MM.1S (cell line): Measurements from ENCODE around the gene STAU1.

Experiments used
- DNase-seq: peaks from one replicate; pipeline ENCODE4 v3.0.0-alpha.2; 2015
- H2AFZ ChIP-seq: fragments of 300-600 bp; sonication (generic); 2 replicates; pipeline ENCODE4 v1.6.0; 2016; ENCODE audit warnings: antibody characterized with exemption, low read length
- H3F3A ChIP-seq: fragments of 300-600 bp; sonication (generic); 2 replicates; pipeline ENCODE4 v1.6.1; 2016; ENCODE audit warnings: mild to moderate bottlenecking, antibody characterized with exemption, low read length, moderate library complexity, mixed read lengths; ENCODE audit not compliant: insufficient read depth
- H3K27ac ChIP-seq: fragments of 300-600 bp; sonication (generic); 2 replicates; pipeline ENCODE4 v1.5.1; 2016; ENCODE audit warnings: mild to moderate bottlenecking, low read length
- H3K27me3 ChIP-seq: fragments of 300-600 bp; sonication (generic); replicated peaks from 2 replicates; pipeline ENCODE4 v1.6.0; 2016; ENCODE audit warnings: low read length; ENCODE audit not compliant: insufficient read depth
- H3K36me3 ChIP-seq: fragments of 300-600 bp; sonication (generic); replicated peaks from 2 replicates; pipeline ENCODE4 v1.6.1; 2016; ENCODE audit warnings: mild to moderate bottlenecking, low read length, mixed read lengths; ENCODE audit not compliant: insufficient read depth
- H3K4me1 ChIP-seq: fragments of 300-600 bp; sonication (generic); 2 replicates; pipeline ENCODE4 v1.6.1; 2016; ENCODE audit warnings: low read length, mixed read lengths
- H3K4me2 ChIP-seq: fragments of 300-600 bp; sonication (generic); 2 replicates; pipeline ENCODE4 v1.6.0; 2016; ENCODE audit warnings: low read depth, low read length
- H3K4me3 ChIP-seq: fragments of 300-600 bp; sonication (generic); 2 replicates; pipeline ENCODE4 v1.5.1; 2016; ENCODE audit warnings: low read length, mixed read lengths
- H3K79me2 ChIP-seq: fragments of 300-600 bp; sonication (generic); 2 replicates; pipeline ENCODE4 v1.6.1; 2016; ENCODE audit warnings: mixed run types, low read length, mixed read lengths
- H3K9ac ChIP-seq: fragments of 300-600 bp; sonication (generic); 2 replicates; pipeline ENCODE4 v1.6.1; 2016; ENCODE audit warnings: low read length, mixed read lengths
- H3K9me2 ChIP-seq: fragments of 300-600 bp; sonication (generic); replicated peaks from 2 replicates; pipeline ENCODE4 v1.6.1; 2016; ENCODE audit warnings: mild to moderate bottlenecking, low read length, mixed read lengths; ENCODE audit not compliant: insufficient read depth
- H3K9me3 ChIP-seq: fragments of 300-600 bp; sonication (generic); replicated peaks from 2 replicates; pipeline ENCODE4 v1.6.1; 2016; ENCODE audit warnings: mild to moderate bottlenecking, low read length, mixed read lengths; ENCODE audit not compliant: insufficient read depth
- H4K20me1 ChIP-seq: fragments of 300-600 bp; sonication (generic); 2 replicates; pipeline ENCODE4 v1.6.1; 2016; ENCODE audit warnings: mild to moderate bottlenecking, low read length, moderate library complexity, mixed read lengths; ENCODE audit not compliant: insufficient read depth
- EZH2 ChIP-seq: fragments of 300-600 bp; sonication (generic); optimal IDR thresholded peaks from 2 replicates; pipeline ENCODE3; 2017; ENCODE audit warnings: low read depth, mild to moderate bottlenecking, antibody characterized with exemption, low read length, mixed read lengths
- EZH2phosphoT487 ChIP-seq: fragments of 300-600 bp; sonication (generic); IDR thresholded peaks from 2 replicates; pipeline ENCODE4 v1.6.1; 2018; ENCODE audit warnings: antibody characterized with exemption, low read length
- TF ChIP-seq, protein P1 (sequence below): fragments of 300-600 bp; sonication (generic); IDR thresholded peaks from 2 replicates; pipeline ENCODE4 v1.5.1; 2016; ENCODE audit warnings: antibody characterized with exemption, low read length, mixed read lengths

Gene STAU1

DNA sequence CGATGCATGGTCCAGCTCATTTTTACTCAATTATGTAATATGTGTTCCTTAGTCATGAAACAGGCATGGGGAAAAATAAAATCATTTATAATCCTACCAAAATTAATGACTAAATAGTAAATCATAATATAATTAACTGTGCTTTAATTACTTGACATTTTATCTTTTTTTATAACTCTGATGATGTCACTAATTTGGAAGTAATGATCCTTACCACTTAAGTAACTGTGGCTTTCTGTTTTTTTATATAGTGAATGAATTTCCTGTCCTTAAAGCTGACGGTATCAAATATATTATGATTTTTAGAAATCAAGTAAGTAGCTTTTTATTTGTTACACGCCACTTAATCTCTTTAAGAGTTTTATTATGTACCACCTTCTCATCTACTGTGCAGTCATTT is 109.8 kb downstream of the STAU1 start:
- Histone ChIP-seq H3K9me2 (no peaks in the 10 kb centered on the region), H3F3A (no peaks in the 10 kb centered on the region), H2AFZ (no peak overlapping the region), H3K79me2 (peaks cover 23% of the 10 kb centered on the region), H3K27ac (no peak overlapping the region), H4K20me1 (no peaks in the 10 kb centered on the region), H3K9me3 (no peaks in the 10 kb centered on the region), H3K36me3 (peaks cover 14% of the 10 kb centered on the region), H3K9ac (no peak overlapping the region), H3K4me1 (no peaks in the 10 kb centered on the region), H3K4me3 (no peak overlapping the region), H3K27me3 (no peaks in the 10 kb centered on the region), H3K4me2 (no peak overlapping the region)
- TF ChIP-seq EZH2 (no peak), EZH2phosphoT487 (no peak)
- TF ChIP-seq, protein P1, sequence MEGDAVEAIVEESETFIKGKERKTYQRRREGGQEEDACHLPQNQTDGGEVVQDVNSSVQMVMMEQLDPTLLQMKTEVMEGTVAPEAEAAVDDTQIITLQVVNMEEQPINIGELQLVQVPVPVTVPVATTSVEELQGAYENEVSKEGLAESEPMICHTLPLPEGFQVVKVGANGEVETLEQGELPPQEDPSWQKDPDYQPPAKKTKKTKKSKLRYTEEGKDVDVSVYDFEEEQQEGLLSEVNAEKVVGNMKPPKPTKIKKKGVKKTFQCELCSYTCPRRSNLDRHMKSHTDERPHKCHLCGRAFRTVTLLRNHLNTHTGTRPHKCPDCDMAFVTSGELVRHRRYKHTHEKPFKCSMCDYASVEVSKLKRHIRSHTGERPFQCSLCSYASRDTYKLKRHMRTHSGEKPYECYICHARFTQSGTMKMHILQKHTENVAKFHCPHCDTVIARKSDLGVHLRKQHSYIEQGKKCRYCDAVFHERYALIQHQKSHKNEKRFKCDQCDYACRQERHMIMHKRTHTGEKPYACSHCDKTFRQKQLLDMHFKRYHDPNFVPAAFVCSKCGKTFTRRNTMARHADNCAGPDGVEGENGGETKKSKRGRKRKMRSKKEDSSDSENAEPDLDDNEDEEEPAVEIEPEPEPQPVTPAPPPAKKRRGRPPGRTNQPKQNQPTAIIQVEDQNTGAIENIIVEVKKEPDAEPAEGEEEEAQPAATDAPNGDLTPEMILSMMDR, result no peak
- DNase-seq, result no peak

DNA sequence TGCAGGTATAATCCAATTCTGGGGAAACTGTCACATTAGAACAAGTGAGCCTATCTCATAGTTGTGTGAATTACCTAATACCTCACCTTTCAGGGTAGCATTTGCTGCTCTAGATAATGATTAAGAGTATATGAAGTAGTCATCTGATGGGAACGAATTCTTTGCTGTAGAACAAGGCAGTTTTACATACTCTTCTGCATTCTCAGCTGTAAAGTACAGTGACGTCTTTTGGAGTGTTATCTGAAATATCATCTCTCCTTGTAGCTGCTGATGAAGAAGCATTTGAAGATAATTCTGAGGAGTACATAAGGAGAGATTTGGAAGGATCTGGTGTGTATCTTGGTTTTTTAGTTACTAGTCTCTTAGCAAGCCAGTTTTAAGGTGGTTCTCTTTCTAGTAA is 113.6 kb downstream of the STAU1 start:
- H3K9ac ChIP-seq, result no peak overlapping the region
- H3F3A ChIP-seq, result no peaks in the 10 kb centered on the region
- no peaks in the 10 kb centered on the region for H3K9me3 ChIP-seq
- no peaks in the 10 kb centered on the region for H4K20me1 ChIP-seq
- H3K27ac ChIP-seq, result no peak overlapping the region
- H3K4me3 ChIP-seq, result no peak overlapping the region
- no peak for DNase-seq
- H3K79me2 ChIP-seq, result peaks cover 34% of the 10 kb centered on the region
- peaks cover 24% of the 10 kb centered on the region for H3K36me3 ChIP-seq
- H3K4me2 ChIP-seq, result no peak overlapping the region
- H2AFZ ChIP-seq, result no peak overlapping the region
- no peak for TF ChIP-seq EZH2phosphoT487
- TF ChIP-seq, protein P1, result no peak
- no peak for TF ChIP-seq EZH2
- H3K9me2 ChIP-seq, result no peaks in the 10 kb centered on the region
- H3K27me3 ChIP-seq, result no peaks in the 10 kb centered on the region
- no peaks in the 10 kb centered on the region for H3K4me1 ChIP-seq
